NK-92 treated with Interleukin-12 subunit alpha and Interleukin-12 subunit beta, amount 100 ng/mL, for 24 hours (cell line): ENCODE data around the gene ANKRD34A.
A peak's percentile ranks its signal among the peaks of the same experiment; 100 is the strongest.

ENCODE experiments used
- DNase-seq: peaks from one replicate; lab custom pipeline; 2025; lab: John Stamatoyannopoulos, UW

ANKRD34A gene

DNA sequence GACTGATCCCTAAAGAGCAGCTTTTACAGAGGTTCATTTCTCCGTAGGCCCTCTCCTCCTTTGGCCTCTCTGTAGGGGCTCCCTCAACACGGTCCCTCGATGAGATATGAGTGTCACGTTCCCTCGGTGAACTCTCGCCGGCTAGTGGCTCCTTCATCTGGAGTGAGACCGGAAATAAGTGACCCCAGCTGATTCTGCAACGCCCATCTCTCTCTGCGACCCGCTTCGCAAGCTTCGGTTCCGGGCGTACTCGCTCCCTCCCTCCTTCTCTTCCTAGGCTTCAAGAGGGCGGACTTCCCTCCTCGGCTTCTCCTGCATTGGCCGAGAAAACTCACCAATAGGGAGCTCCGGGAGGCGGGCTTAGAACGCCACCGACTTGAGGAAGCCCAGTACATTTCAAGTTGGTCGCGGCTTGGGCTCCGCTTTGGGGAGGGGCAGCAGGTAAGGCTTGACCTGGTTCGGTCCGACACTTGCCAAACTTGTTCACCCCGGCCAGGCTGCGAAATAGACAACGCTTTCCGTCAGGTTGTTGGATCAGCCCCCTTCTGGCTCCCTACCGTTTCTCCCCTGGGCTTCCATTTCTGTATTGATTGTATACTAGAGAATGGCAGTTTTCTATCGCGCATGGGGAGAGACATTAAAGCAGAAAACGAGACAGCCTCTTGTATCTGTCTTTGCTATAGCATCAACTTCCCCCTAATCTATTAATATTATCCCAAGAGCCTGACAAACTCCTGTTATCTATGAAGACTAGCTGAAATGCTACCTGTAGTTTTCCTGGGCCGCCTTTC lies at the start of gene ANKRD34A, which contains the start of gene POLR3GL:
TSS of gene ANKRD34A (minus strand) at position 248 of the 791 bp plus-strand sequence. CDS start 2,816 bp downstream, outside the sequence.
TSS of gene POLR3GL (plus strand) at position 363 of the 791 bp plus-strand sequence. CDS start 10,176 bp downstream, outside the sequence.
- DNase-seq = peak; percentile 94

DNA sequence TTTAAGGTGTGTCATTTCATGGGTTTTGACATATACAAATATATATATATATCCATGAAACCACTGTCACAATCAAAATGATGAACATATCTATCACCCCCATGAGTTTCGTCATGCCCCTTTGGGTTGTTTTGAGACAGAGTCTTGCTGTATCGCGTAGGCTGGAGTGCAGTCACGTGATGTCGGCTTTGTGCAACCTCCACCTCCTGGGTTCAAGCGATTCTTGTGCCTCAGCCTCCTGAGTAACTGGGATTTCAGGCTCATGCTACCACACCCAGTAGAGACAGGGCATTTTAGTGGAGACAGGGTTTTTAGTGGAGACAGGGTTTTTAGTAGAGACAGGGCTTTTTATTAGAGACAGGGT lies 49.2 kb upstream of the ANKRD34A start:
- no peak for DNase-seq

DNA sequence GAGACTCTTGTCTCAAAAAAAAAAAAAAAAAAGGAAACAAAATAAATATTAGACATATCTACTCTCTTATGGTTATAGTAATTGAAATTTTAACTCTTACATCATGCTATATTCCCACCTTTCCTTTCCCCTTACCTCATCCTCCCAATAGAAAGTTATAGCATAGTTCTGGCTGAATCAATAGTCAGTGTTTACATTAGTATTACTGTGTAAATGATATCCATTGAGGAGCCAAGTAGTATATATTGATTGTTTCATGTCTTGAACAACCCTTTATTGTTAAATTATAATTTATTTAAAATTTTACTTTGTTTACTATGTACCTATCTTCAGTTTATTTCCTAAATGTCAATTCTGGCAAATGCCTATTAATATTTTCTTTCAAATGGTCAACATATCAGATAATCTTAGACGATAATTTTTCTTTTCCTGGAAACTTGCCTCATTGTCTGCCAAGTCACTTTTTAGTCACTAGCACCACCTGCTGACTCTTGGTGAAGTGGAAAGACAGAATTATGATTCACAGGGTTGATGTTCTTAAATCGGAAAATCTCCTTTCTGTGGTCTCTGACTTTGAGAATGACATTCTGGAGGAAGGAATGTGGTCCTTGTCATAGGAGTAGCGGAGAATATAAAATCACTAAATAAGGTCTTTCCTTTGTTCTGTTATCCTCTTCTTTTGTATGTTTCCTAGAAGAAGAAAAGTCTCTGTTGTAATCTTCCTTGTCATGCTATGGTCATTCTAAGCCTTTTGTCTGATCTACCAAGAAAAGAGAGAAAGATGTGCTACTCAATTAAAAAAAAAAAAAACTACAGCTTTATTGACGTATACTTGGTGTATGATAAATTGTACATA lies 48.6 kb upstream of the ANKRD34A start:
- no peak for DNase-seq

DNA sequence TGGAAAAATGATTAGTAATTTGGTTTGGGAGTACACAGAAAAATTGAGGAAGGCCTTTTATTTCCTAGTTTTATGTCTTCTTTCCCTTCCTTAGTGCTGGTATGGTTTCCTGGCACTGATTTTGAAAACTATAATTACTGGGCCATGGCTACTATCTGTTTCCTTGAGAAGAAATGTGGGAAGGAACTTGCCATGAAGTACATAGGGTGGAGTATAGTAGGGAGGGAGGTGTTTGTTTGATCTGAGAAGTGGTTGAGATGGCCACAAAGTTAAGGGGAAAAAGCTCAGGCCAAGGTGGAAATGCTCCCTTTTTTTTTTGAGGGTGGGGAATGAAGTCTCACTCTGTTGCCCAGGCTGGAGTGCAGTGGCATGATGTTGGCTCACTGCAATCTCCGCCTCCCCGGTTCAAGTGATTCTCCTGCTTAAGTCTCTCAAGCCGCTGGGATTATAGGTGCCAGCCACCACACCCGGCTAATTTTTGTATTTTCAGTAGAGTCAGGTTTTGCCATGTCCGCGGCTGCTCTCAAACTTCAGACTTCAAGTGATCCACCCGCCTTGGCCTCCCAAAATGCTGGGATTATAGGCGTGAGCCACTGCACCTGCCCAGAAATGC lies 45.9 kb upstream of the ANKRD34A start:
- DNase-seq = no peak

DNA sequence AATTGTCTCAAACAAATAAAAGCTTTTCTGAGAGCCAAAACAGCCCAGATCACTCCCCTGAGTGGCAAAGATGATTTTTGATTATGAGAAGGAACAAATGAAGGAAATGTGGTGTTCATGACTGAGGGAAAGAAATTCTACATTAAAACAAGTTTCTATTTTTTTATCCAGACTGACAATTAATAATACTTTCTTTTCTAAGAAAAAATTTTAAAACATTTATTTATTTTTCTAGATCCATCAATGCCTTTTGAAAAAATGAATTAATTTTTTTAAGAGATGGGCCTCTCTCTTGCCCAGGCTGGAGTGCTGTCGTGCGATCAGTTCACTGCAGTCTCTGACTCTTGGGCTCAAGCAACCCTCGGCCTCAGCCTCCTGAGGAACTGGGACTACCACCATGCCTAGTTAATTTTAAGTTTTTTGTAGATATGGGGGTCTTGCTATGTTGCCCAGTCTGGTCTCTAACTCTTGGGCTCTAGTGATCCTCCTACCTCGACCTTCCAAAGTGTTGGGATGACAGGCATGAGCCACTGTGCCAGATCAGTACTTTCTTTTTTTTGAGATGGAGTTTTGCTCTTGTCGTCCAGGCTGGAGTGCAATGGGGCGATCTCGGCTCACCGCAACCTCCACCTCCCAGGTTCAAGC lies 43.2 kb upstream of the ANKRD34A start:
- DNase-seq = no peak

DNA sequence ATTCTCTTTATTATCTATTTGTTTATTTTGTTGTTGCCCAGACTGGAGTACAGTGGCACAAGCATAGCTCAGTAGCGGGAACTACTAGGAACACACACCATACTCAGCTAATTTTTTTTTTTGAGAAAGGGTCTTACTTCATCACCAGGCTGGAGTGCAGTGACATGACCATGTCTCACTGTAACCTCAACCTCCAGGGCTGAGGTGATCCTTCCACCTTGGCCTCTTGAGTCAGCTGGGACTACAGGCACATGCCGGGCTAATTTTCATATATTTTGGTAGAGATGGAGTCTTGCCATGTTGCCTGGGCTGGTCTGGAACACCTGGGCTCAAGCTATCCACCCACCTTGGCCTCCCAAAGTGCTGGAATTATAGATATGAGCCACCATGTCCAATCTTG lies 37.3 kb upstream of the ANKRD34A start:
- DNase-seq = no peak

DNA sequence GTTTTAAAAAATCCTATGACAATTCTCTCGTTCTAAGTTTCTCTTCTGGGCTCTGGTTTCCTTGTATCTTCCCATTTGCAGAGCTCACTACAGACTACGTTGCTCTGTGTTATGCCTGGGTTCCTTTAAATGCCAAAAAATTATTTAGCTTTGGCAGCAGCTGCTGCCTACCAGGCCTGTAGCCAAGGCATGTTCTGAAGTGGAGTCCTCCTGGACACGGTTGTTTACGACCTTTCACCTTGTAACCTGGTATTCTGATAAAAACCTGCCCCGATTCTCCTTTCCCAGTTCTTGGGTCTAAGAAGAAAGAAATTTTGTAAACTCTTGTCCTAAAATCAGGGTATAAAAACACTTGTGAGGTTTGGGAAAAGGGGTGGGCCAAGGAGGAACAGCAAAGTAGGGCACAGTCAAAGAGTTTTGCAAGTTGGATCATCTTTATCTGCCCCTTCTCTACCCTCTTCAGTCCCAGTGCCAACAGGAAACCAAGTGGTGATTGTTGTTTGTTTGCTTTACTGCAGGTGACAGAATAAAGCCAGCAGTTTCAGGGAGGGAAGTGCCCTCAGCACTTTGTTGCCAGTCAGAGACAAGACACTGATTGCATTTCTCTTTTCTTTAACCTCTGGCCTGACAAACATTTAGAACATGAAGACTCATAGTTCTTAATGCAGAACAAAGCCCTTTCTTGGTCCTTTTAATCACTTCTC lies 35.1 kb upstream of the ANKRD34A start:
- no peak for DNase-seq

DNA sequence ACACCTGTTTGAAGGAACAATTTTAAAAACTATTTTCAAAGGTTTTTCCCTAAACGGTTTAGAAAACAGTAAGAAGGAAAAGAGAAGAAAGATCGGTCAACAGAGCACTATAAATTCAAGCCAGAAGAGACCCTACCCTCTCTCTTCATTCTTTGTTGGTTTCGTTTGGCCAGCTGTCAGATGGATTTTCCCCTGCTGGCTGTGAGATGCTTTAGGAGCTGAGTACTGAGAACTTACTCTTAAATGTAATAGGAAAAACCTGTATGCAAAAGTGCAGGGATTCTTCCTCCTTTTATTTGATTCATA lies 33.3 kb upstream of the ANKRD34A start:
- no peak for DNase-seq

DNA sequence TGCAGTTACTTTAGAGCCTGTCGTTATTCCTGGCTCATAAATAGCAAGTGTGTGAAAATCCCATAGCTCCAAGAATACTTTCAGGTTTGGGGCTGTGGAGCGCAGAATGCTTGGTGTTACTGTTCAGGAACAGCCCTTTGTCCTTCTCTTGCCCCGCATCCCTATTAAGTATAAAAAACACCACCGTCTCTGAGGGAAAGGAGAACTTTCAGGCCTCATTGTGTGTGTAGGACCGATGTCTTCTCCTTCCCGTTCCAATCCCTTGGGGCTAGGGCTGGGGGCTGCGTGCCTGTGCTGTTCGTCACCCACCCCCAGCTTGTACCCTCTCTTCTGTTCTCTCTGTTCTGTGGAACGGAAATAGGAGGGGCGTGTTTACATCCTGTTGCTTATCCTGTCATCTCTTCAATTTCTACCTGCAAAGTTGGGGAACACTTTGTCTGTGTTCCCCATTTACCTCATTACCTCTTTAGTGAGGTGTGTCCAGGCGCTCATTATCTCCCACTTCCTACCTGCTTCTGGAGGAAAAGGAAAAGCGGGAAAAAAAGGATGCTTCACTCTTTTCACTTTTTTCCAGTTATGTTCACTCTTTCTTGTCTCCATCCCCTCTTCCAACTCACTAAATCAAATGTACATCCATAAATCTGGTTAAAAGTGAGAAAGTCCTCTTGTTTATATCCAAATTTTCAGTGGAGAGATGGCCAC lies 32.8 kb upstream of the ANKRD34A start:
- DNase-seq = peak; percentile 21

DNA sequence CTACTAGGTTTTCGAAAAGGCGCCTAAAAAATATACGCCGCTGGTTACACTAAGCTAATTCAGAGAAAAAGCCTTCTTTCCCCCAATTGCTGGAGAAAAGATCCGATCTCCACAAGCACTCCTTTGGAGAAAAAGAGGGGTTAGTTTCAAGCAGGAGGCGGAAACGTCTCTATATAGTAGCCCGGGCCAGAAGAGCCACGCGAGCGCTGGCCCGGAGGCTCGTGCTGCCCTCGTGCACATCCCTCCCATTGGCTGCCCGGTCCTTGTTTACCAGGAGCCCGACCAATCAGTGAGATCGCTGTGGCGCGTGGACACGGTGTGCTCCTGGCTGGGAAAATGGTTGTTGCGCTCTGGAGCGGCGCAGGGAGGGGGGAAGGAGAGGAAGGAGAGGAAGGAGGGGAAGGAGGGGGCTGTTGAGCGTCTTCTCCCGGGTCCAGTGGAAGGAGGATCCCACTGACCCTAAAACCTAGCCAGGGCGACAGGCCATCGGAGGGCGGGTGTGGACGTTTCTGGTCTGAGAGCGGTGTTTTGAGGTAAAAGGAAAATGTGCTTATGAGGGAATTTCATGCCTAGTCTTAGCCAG lies 32.1 kb upstream of the ANKRD34A start, which contains the start of gene TXNIP:
TSS of gene TXNIP (minus strand) at position 147 of the 583 bp plus-strand sequence. CDS start 313 bp downstream, outside the sequence.
- DNase-seq = peak; percentile 96

DNA sequence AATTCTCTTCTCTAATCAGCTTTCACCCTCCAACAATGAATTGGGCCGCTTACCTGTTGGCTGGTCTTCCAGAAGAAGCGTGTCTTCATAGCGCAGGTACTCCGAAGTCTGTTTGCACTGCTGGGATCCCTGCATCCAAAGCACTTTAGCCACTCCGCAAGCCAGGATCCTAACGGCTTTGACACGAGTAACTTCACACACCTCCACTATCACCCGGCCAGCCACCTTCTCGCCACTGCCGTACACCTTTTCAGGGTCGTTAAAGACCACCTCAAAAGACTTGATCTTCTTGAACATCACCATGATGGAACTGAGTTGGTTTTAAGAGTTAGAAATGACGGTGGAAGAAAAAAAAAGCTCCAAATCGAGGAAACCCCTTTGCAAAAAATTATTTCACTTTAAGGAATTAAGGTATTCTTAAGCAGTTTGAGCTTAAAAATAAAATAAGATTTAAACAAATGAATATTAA lies 31.6 kb upstream of the ANKRD34A start:
- DNase-seq = no peak

DNA sequence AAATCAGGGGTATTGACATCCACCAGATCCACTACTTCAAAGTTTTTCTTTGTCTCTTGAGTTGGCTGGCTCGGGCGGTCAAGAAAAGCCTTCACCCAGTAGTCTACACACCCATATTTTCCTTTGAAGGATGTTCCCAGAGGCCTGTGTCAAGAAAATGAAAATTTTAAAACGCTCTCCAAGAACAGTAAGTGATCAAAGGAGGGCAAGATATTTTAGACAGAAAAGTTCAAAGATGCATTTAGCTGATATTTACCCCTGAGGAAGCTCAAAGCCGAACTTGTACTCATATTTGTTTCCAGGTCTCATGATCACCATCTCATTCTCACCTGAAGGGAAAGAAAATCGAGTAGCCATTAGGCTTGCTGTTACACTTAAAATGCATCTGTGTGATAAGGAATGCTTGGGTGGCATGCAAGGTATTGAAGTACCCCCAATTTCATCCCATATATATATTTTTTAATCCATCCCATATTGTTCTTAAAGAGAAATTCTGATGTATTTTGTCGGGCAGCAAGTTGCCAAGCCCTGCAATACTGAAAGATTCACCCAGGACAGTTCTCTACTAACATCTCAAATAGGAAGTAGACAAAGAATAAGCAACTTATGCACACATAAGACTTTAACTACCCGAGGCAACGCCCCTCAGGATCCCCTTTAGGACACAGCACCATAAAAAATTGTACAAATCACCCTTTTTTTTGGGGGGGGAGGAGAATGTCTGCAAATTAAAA lies 30.9 kb upstream of the ANKRD34A start:
- DNase-seq = no peak

DNA sequence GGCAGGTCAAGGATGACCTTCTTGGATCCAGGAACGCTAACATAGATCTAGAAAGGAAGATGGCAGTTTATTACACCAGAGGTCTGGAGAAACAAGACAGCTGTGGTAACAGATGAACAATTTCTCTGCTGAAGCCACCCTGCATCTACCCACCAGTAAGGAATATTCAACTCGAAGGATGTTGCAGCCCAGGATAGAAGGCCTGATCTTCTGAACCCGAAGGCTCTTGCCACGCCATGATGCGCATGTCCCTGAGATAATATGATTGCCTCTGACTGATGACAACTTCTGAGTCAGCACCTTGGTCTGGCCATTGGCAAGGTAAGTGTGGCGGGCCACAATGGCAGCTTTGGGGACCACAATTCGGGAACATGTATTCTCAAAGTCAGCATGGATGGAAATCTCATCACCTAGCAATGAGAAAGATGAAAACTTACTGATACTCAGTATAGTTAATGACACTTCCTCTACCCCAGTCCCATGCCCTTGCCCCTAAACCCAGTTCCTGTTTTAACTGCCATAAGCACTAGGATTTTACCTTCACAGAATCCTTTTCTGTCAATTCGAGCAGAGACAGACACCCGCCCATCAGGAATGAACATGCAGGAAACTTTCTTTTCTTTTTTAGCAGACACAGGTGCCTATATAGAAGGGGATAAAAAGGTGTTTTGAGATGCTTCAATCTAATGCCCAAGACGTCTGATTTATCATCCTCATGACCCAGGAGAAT lies 30.2 kb upstream of the ANKRD34A start:
- no peak for DNase-seq

DNA sequence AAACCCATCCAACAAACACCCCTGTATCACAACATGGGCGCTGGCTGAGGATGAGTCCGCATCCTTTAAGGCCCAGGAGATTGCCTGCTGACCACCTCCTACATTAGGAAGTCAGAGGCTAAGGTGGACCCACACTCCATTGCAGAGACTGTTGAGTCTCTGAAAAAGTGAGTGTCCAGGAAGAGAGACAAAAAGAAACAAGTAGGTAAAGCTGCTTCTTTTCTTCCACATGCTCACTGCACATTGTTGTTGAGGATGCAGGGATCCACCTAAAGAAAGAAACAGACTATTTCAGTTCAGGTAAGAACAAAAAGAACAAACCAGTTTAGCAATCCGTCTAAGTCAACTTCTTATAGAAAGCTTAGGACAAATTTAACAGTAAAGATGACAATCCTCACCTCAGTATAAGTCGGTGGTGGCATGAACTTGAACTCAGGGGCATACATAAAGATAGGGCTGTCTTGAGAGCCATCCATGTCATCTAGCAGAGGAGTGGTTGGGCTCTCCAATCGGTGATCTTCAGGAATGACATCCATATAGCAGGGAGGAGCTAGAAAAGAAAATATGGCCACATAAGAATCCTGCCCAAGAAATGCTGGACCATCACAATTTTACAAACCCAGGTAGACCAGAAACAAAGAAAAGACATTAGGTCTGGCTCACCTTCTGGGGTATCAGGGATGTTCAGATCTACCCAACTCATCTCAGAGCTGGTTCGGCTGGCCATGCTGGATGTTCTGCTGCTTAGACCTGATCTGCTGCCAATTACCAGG lies 29.4 kb upstream of the ANKRD34A start:
- DNase-seq = no peak

DNA sequence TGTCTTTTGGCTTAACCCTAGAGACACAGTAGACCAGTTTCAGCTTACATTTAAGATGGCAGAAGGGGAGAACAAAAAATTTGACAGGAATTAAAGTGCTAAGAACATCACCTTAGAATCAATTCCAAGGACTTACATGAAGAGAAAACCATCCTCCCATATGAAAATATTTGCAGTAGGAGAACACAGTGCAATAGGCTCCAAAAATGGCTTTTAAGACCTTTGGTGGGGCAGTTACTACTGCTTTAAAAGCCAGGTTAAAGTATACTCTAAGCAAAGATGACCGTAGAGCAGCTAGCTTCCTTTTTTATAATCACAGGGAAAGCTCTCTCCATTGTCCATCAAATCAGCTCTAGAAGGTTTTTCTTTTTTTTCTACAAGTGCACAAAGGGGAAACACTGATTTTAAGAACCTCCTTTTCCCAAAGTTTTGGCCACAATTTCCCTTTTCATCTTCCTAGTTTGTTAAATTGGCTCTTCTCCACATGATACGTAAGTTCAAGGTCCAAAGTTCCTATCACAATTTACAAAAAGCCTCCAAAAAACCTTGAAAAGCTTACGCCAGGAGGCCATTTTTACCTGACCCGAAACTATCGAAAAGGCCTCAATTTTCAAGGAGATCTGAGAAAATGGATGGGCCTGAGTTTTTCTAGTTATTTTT lies 28.7 kb upstream of the ANKRD34A start:
- DNase-seq = no peak

DNA sequence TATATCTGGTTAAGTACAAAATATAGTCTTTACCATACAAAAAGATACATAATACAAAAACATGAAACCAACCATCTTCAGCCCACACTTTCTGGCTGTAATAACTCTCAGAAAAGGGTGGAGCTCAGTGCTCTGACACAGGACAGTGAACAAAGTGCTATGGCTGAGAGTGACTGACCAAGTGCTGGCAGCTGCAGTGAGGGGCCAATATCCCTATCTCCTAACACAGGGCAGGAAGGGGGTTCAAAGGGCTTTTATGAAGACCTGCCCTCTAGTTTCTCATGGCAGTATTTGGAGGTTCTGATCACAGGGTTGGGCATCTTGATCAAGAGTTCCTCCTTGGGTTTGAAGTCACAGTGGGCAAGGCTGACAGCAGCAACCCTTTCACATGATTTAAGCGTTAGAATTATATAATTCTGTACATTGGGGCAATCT lies 28.1 kb upstream of the ANKRD34A start:
- DNase-seq = no peak

DNA sequence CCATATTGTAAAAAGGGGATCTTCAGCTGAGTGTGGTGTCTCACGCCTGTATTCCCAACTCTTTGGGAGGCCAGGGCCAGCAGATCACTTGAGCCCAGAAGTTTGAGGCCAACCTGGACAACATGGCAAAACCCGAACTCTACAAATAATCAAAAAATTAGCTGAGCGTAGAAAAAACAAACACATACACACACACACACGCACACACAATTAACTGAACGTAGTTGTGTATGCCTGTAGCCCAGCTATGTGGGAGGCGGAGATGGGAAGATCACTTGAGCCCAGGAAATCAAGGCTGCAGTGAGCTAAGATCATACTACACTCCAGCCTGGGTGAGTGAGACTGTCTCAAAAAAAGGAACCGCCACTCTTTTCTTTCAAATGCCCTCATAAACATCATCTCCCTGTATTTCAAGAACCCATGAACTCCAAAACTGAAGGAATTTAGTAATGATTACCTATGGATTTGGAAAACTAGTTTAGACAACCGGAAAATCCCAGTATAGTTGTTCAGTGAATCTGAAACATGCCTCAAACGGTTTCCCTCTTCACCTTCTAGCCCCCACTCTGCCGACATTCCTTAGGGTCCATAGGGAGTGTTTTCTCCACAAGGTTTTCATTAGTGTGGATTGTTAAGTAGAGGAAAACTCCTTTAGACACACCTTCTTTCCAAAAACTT lies 27.5 kb upstream of the ANKRD34A start:
- DNase-seq = no peak
